ENCODE measurements around the gene TUBE1. TPM values are rescaled to one million over a fixed set of nuclear protein-coding genes. Genes with fewer than 3 reads are reported as not detected.

Gene TUBE1
- total RNA-seq, 1 experiment from 2014 or later: 11.6 TPM

GRCh38 chr6:112021691-112022310 is 65.5 kb downstream of the TUBE1 start:
- WGBS (ENCODE audit: extremely low coverage, insufficient read length, low lambda C conversion rate): no CpG with 5 or more reads among the region's 6 CpGs
- H4K20me1 ChIP-seq (ENCODE audit: control insufficient read depth, insufficient read depth, insufficient read length): no peaks in the 10 kb centered on the region

More at GRCh38 chr6:112021691-112022310, 65.5 kb downstream of the TUBE1 start:
- H3K27ac Mint-ChIP-seq: no peak overlapping the region
- H3K27me3 Mint-ChIP-seq (ENCODE audit: low read depth): no peaks in the 10 kb centered on the region; the same call in 1 of the 2 replicates
- H3K9ac ChIP-seq (ENCODE audit: extremely low read depth, insufficient read length, low read length): no peak overlapping the region
- H3K79me2 ChIP-seq (ENCODE audit: insufficient read depth, low read length): no peaks in the 10 kb centered on the region
- H4K8ac ChIP-seq (replicated peaks; ENCODE audit: insufficient read length, low read depth, low read length): no peak overlapping the region
- no peak overlapping the region for H3T11ph ChIP-seq (ENCODE audit: low read length)
- no peak overlapping the region for H3K18ac ChIP-seq (ENCODE audit: insufficient read length, low read depth, low read length)
- H3K4me2 ChIP-seq (ENCODE audit: insufficient read depth, insufficient read length, low read length): no peak overlapping the region
- H2BK20ac ChIP-seq (ENCODE audit: low read depth, low read length, poor library complexity, severe bottlenecking): no peak overlapping the region
- H2BK15ac ChIP-seq (ENCODE audit: low read depth, low read length): no peak overlapping the region
- DNase-seq: no peak
- no peaks in the 10 kb centered on the region for H3K9me3 ChIP-seq (ENCODE audit: control insufficient read depth, low read depth, low read length)
- no peak overlapping the region for H4K5ac ChIP-seq (ENCODE audit: insufficient read length, low read depth, low read length)
- H3K23ac ChIP-seq (ENCODE audit: insufficient read length, low read depth, low read length): no peak overlapping the region
- H2BK120ac ChIP-seq (ENCODE audit: low read depth, low read length, poor library complexity, severe bottlenecking): no peak overlapping the region
- no peak overlapping the region for H3K14ac ChIP-seq (ENCODE audit: insufficient read depth, low read length)
- no peaks in the 10 kb centered on the region for H3K27me3 ChIP-seq (ENCODE audit: insufficient read depth, low read length)
- H2BK5ac ChIP-seq (ENCODE audit: insufficient read length, low read length): no peak overlapping the region
- no peak overlapping the region for H3K4me3 Mint-ChIP-seq
- peaks cover 4 to 12% of the 10 kb centered on the region in 2 experiments; a peak in 4 of 5 replicates for H3K9me3 Mint-ChIP-seq
- H3K4me1 ChIP-seq (ENCODE audit: insufficient read depth, low read length): no peaks in the 10 kb centered on the region
- H3K79me1 ChIP-seq (ENCODE audit: insufficient read depth, low read depth, low read length, poor library complexity, severe bottlenecking): no peaks in the 10 kb centered on the region
- no peak overlapping the region for H3K27ac ChIP-seq (ENCODE audit: insufficient read length, low read depth, low read length)
- no peak overlapping the region for H2BK12ac ChIP-seq (ENCODE audit: insufficient read length, low read depth, low read length)
- no peak overlapping the region for H4K91ac ChIP-seq (ENCODE audit: insufficient read length, low read depth, low read length)
- no peak overlapping the region for H3K4ac ChIP-seq (ENCODE audit: low read depth, low read length)
- H2AFZ ChIP-seq (ENCODE audit: low read length): no peak overlapping the region
- H3K23me2 ChIP-seq (ENCODE audit: insufficient read length, low read depth, low read length, poor library complexity, severe bottlenecking): no peaks in the 10 kb centered on the region
- H2AK5ac ChIP-seq (ENCODE audit: insufficient read length, low read length): no peak overlapping the region
- peaks cover 0 to 11% (median 0%) of the 10 kb centered on the region in 3 experiments; a peak in 3 of 7 replicates for H3K36me3 Mint-ChIP-seq (ENCODE audit: insufficient read depth in 1 of 3, low read depth in 3 of 3)
- TF ChIP-seq CTCF (conservative IDR thresholded peaks at IDR 0.05): no peak
- H3K56ac ChIP-seq (ENCODE audit: insufficient read length, low read depth, low read length): no peak overlapping the region
- peaks cover 0 to 3% of the 10 kb centered on the region in 2 experiments; a peak in 2 of 4 replicates for H3K4me1 Mint-ChIP-seq

Other genes with a start within 250 kb of the TUBE1 start
- gene FYN, start 214.0 kb downstream of the TUBE1 start, total RNA-seq (2021): 63.3 and 64.8 TPM in 2 replicates
- not detected in 2 replicates for gene CCN6, start 33.4 kb downstream of the TUBE1 start, total RNA-seq (2021)
- 8.2 and 9.0 TPM in 2 replicates for gene FAM229B, start 109 bp upstream of the TUBE1 start, total RNA-seq (2021)
- gene LAMA4, start 167.1 kb upstream of the TUBE1 start, total RNA-seq (2021): 1.0 and 1.1 TPM in 2 replicates

Data from H9 (cell line).